HCT116 (cell line): ENCODE measurements around the gene SETD2. TPM values are rescaled to one million over a fixed set of nuclear protein-coding genes. Genes with fewer than 3 reads are reported as not detected.

Source experiments
- ATAC-seq: fragments of 200-7000 bp; cut with Tn5 transposase; 2 replicates; pipeline ENCODE4 v1.9.1; 2020; ENCODE audit warnings: mild to moderate bottlenecking, moderate library complexity
- BruUV-seq: library from RNA; stranded (reverse); fragments of 400-500 nt; replicated peaks from 2 replicates; lab custom pipeline; 2021; lab: Mats Ljungman, UMichigan
- CTCF ChIA-PET: fragments of 300-600 bp; sonication (Branson Sonifier 250); formaldehyde crosslinking; loops from one replicate; lab custom pipeline; 2021; ENCODE audit warnings: antibody characterized with exemption; lab: Charles Lee
- POLR2A ChIA-PET: fragments of 300-600, 350-600 bp; sonication (Branson Sonifier 250); formaldehyde crosslinking; loops from one replicate; lab custom pipeline; 2021; ENCODE audit warnings: antibody characterized with exemption; lab: Charles Lee
- RAD21 ChIA-PET, 2 experiments: fragments of 300-600 bp; sonication (Branson Sonifier 250); formaldehyde crosslinking; loops; one replicate each; lab custom pipeline; 2023; ENCODE audit warnings: low total read pairs in 2 of 2; ENCODE audit not compliant: uncharacterized antibody in 2 of 2, unreplicated experiment in 2 of 2, low non-redundant PET in 1 of 2; lab: Charles Lee
- DNase-seq: peaks from one replicate; pipeline ENCODE4 v3.0.0-alpha.2; 2010; ENCODE audit warnings: low read depth, low spot score
- H2AFZ ChIP-seq: fragments of 200-600 bp; shearing (Covaris generic), sonication (generic); 2 replicates; pipeline ENCODE4 v1.6.1; 2017; ENCODE audit warnings: low read depth, mixed run types, mixed read lengths, antibody characterized with exemption, low read length; ENCODE audit not compliant: poor library complexity, severe bottlenecking
- H3K27ac ChIP-seq: 2 replicates; pipeline ENCODE4 v1.5.1; 2012; ENCODE audit warnings: low read depth, low read length
- H3K27me3 ChIP-seq: fragments of 200-600 bp; sonication (generic); 2 replicates; pipeline ENCODE4 v1.6.1; 2016; ENCODE audit warnings: mixed run types, low read length, mixed read lengths; ENCODE audit not compliant: insufficient read depth
- H3K36me3 ChIP-seq, 2 experiments: fragments of 200-500 bp in 1 of 2; fragments of 200-600 bp in 1 of 2; sonication (Bioruptor generic) in 1 of 2; sonication (generic) in 1 of 2; 2 replicates each; pipeline versions ENCODE4 v1.5.1 to v1.6.1; 2014 to 2016; ENCODE audit warnings: low read length in 2 of 2, inconsistent platforms in 1 of 2, mixed read lengths in 1 of 2, mixed run types in 1 of 2; ENCODE audit not compliant: insufficient read depth in 2 of 2, control insufficient read depth in 1 of 2
- H3K4me1 ChIP-seq, 2 experiments: fragments of 200-600 bp in 1 of 2; sonication (generic) in 1 of 2; 2 replicates each; pipeline versions ENCODE4 v1.5.1 to v1.6.1; 2012 to 2017; ENCODE audit warnings: low read length in 2 of 2, inconsistent platforms in 1 of 2, mild to moderate bottlenecking in 1 of 2, mixed read lengths in 1 of 2, mixed run types in 1 of 2, moderate library complexity in 1 of 2; ENCODE audit not compliant: insufficient read depth in 2 of 2, control insufficient read depth in 1 of 2
- H3K4me2 ChIP-seq: fragments of 200-600 bp; sonication (generic); 2 replicates; pipeline ENCODE4 v1.6.1; 2017; ENCODE audit warnings: mixed run types, low read length, mixed read lengths
- H3K4me3 ChIP-seq, 2 experiments: fragments of 200-600 bp in 1 of 2; sonication (generic) in 1 of 2; replicated peaks in 1 of 2; 2 replicates each; pipeline ENCODE4 v1.5.1; 2011 to 2016; ENCODE audit warnings: low read length in 2 of 2, control low read depth in 1 of 2, low read depth in 1 of 2, mild to moderate bottlenecking in 1 of 2, mixed read lengths in 1 of 2, mixed run types in 1 of 2
- H3K79me2 ChIP-seq: fragments of 200-600 bp; sonication (generic); 2 replicates; pipeline ENCODE4 v1.6.1; 2017; ENCODE audit warnings: mild to moderate bottlenecking, mixed run types, low read length, moderate library complexity, mixed read lengths; ENCODE audit not compliant: insufficient read depth
- H3K9ac ChIP-seq: fragments of 200-600 bp; sonication (generic); 2 replicates; pipeline ENCODE4 v1.6.1; 2016; ENCODE audit warnings: low read length, mixed read lengths
- H3K9me2 ChIP-seq: fragments of 200-600 bp; sonication (generic), shearing (Covaris generic); 2 replicates; pipeline ENCODE4 v1.6.1; 2017; ENCODE audit warnings: mixed run types, mild to moderate bottlenecking, moderate library complexity; ENCODE audit not compliant: insufficient read depth
- H3K9me3 ChIP-seq, 2 experiments: fragments of 200-500 bp in 1 of 2; fragments of 200-600 bp in 1 of 2; sonication (Bioruptor generic) in 1 of 2; sonication (generic) in 1 of 2; 2 replicates each; pipeline ENCODE4 v1.6.1; 2014 to 2017; ENCODE audit warnings: low read length in 2 of 2, mixed read lengths in 2 of 2, inconsistent platforms in 1 of 2, low read depth in 1 of 2, mild to moderate bottlenecking in 1 of 2, mixed run types in 1 of 2, moderate library complexity in 1 of 2; ENCODE audit not compliant: control insufficient read depth in 1 of 2, insufficient read depth in 1 of 2
- H4K20me1 ChIP-seq: fragments of 200-600 bp; sonication (generic), shearing (Covaris generic); 2 replicates; pipeline ENCODE4 v1.6.1; 2017; ENCODE audit warnings: mixed run types, mild to moderate bottlenecking, moderate library complexity; ENCODE audit not compliant: insufficient read depth
- CBX3 ChIP-seq: IDR thresholded peaks from 2 replicates; pipeline ENCODE4 v1.6.1; 2012; ENCODE audit warnings: low read depth
- CEBPB ChIP-seq: IDR thresholded peaks from 2 replicates; pipeline ENCODE4 v1.6.1; 2012; ENCODE audit warnings: low read depth
- ELF1 ChIP-seq: IDR thresholded peaks from 2 replicates; pipeline ENCODE4 v1.6.1; 2012; ENCODE audit warnings: low read depth, borderline replicate concordance
- EZH2phosphoT487 ChIP-seq: fragments of 200-600 bp; IDR thresholded peaks from 2 replicates; pipeline ENCODE4 v1.6.1; 2018; ENCODE audit warnings: antibody characterized with exemption, borderline replicate concordance
- FOSL1 ChIP-seq: IDR thresholded peaks from 2 replicates; pipeline ENCODE4 v1.6.1; 2012; ENCODE audit warnings: low read depth
- POLR2AphosphoS5 ChIP-seq: IDR thresholded peaks from 2 replicates; pipeline ENCODE4 v1.6.1; 2011; ENCODE audit warnings: mild to moderate bottlenecking, low read depth, low read length, moderate library complexity
- RAD21 ChIP-seq: IDR thresholded peaks from 2 replicates; pipeline ENCODE4 v1.6.1; 2012; ENCODE audit warnings: low read depth, mild to moderate bottlenecking
- SIN3A ChIP-seq: IDR thresholded peaks from 2 replicates; pipeline ENCODE4 v1.6.1; 2012; ENCODE audit warnings: low read depth
- SP1 ChIP-seq: IDR thresholded peaks from 2 replicates; pipeline ENCODE4 v1.6.1; 2012; ENCODE audit warnings: low read depth
- SRF ChIP-seq: IDR thresholded peaks from 2 replicates; pipeline ENCODE4 v1.6.1; 2012; ENCODE audit warnings: low read depth
- TCF7L2 ChIP-seq: IDR thresholded peaks from 2 replicates; pipeline ENCODE4 v1.7.0; 2011; ENCODE audit warnings: borderline replicate concordance, inconsistent platforms; ENCODE audit not compliant: insufficient read depth, insufficient read length; ENCODE audit errors: extremely low read depth
- YY1 ChIP-seq: IDR thresholded peaks from 2 replicates; pipeline ENCODE4 v1.6.1; 2011; ENCODE audit warnings: low read length, low read depth, moderate library complexity, mild to moderate bottlenecking; ENCODE audit not compliant: insufficient replicate concordance; ENCODE audit errors: extremely low read depth
- ZFX ChIP-seq: fragments of 450-650 bp; IDR thresholded peaks from 2 replicates; pipeline ENCODE4 v1.6.1; 2017
- intact Hi-C: fragments of 100-400 bp; cut with micrococcal nuclease; formaldehyde crosslinking; loops from 2 replicates; pipeline ENCODE4 v1.10.0; 2022
- total RNA-seq: library from RNA; stranded (reverse); gene quantifications from one replicate; pipeline ENCODE4 v1.2.1, GENCODE V29; 2021; ENCODE audit not compliant: unreplicated experiment
- TF ChIP-seq, protein P1 (sequence below): IDR thresholded peaks from 2 replicates; pipeline ENCODE4 v1.6.1; 2012
- TF ChIP-seq, protein P2 (sequence below): IDR thresholded peaks from 2 replicates; pipeline ENCODE4 v1.6.1; 2011; ENCODE audit warnings: mild to moderate bottlenecking, low read length, moderate library complexity; ENCODE audit not compliant: insufficient replicate concordance; ENCODE audit errors: extremely low read depth
- TF ChIP-seq, protein P3 (sequence below), 3 experiments: fragments of 200-600 bp in 1 of 3; sonication (generic) in 1 of 3; IDR thresholded peaks in 2 of 3; conservative IDR thresholded peaks in 1 of 3; 2 replicates each; pipeline ENCODE4 v1.5.1; 2012 to 2017; ENCODE audit warnings: low read depth in 2 of 3, low read length in 2 of 3, antibody characterized with exemption in 1 of 3, borderline replicate concordance in 1 of 3, control low read depth in 1 of 3, mild to moderate bottlenecking in 1 of 3, mixed read lengths in 1 of 3, mixed run types in 1 of 3, moderate library complexity in 1 of 3; ENCODE audit not compliant: insufficient read depth in 1 of 3
- TF ChIP-seq, protein P4 (sequence below): IDR thresholded peaks from 2 replicates; pipeline ENCODE4 v1.6.1; 2012; ENCODE audit warnings: low read depth
- TF ChIP-seq, protein P5 (sequence below): IDR thresholded peaks from 2 replicates; pipeline ENCODE4 v1.6.1; 2012

Gene SETD2
- total RNA-seq, 1 experiment from 2014 or later, result 33.0 TPM

DNA sequence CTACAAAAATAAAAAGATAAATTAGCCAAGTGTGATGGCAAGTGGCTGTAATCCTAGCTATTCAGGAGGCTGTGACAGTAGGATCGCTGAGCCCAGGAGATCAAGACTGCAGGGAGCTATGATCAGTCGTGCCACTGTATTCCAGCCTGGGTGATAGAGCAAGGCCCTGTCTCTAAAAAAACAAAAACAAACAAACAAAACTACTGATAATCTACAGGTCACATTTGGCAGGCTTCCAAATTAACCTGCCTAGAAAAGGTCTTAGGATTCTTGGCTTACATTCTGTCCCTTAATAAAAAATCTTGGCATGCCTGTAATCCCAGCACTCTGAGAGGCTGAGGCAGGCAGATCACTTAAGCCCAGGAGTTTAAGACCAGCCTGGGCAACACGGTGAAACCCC is 33.4 kb upstream of the SETD2 start:
- TF ChIP-seq, protein P1, sequence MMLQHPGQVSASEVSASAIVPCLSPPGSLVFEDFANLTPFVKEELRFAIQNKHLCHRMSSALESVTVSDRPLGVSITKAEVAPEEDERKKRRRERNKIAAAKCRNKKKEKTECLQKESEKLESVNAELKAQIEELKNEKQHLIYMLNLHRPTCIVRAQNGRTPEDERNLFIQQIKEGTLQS, result no peak
- TF ChIP-seq RAD21, result no peak
- TF ChIP-seq CEBPB, result no peak
- no peak for TF ChIP-seq TCF7L2
- TF ChIP-seq, protein P2, sequence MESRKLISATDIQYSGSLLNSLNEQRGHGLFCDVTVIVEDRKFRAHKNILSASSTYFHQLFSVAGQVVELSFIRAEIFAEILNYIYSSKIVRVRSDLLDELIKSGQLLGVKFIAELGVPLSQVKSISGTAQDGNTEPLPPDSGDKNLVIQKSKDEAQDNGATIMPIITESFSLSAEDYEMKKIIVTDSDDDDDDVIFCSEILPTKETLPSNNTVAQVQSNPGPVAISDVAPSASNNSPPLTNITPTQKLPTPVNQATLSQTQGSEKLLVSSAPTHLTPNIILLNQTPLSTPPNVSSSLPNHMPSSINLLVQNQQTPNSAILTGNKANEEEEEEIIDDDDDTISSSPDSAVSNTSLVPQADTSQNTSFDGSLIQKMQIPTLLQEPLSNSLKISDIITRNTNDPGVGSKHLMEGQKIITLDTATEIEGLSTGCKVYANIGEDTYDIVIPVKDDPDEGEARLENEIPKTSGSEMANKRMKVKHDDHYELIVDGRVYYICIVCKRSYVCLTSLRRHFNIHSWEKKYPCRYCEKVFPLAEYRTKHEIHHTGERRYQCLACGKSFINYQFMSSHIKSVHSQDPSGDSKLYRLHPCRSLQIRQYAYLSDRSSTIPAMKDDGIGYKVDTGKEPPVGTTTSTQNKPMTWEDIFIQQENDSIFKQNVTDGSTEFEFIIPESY, result no peak
- TF ChIP-seq POLR2AphosphoS5, result no peak
- TF ChIP-seq EZH2phosphoT487, result no peak
- TF ChIP-seq, protein P3, sequence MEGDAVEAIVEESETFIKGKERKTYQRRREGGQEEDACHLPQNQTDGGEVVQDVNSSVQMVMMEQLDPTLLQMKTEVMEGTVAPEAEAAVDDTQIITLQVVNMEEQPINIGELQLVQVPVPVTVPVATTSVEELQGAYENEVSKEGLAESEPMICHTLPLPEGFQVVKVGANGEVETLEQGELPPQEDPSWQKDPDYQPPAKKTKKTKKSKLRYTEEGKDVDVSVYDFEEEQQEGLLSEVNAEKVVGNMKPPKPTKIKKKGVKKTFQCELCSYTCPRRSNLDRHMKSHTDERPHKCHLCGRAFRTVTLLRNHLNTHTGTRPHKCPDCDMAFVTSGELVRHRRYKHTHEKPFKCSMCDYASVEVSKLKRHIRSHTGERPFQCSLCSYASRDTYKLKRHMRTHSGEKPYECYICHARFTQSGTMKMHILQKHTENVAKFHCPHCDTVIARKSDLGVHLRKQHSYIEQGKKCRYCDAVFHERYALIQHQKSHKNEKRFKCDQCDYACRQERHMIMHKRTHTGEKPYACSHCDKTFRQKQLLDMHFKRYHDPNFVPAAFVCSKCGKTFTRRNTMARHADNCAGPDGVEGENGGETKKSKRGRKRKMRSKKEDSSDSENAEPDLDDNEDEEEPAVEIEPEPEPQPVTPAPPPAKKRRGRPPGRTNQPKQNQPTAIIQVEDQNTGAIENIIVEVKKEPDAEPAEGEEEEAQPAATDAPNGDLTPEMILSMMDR (IDR thresholded peaks at IDR 0.05 in 2 of 3, conservative IDR thresholded peaks at IDR 0.05 in 1 of 3; ENCODE audit: borderline replicate concordance in 1 of 3, insufficient read depth in 1 of 3, low read depth in 2 of 3, low read length in 2 of 3), result no peak
- no peak for TF ChIP-seq ELF1
- TF ChIP-seq, protein P4, sequence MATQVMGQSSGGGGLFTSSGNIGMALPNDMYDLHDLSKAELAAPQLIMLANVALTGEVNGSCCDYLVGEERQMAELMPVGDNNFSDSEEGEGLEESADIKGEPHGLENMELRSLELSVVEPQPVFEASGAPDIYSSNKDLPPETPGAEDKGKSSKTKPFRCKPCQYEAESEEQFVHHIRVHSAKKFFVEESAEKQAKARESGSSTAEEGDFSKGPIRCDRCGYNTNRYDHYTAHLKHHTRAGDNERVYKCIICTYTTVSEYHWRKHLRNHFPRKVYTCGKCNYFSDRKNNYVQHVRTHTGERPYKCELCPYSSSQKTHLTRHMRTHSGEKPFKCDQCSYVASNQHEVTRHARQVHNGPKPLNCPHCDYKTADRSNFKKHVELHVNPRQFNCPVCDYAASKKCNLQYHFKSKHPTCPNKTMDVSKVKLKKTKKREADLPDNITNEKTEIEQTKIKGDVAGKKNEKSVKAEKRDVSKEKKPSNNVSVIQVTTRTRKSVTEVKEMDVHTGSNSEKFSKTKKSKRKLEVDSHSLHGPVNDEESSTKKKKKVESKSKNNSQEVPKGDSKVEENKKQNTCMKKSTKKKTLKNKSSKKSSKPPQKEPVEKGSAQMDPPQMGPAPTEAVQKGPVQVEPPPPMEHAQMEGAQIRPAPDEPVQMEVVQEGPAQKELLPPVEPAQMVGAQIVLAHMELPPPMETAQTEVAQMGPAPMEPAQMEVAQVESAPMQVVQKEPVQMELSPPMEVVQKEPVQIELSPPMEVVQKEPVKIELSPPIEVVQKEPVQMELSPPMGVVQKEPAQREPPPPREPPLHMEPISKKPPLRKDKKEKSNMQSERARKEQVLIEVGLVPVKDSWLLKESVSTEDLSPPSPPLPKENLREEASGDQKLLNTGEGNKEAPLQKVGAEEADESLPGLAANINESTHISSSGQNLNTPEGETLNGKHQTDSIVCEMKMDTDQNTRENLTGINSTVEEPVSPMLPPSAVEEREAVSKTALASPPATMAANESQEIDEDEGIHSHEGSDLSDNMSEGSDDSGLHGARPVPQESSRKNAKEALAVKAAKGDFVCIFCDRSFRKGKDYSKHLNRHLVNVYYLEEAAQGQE, result no peak
- no peak for TF ChIP-seq SRF
- TF ChIP-seq, protein P5, sequence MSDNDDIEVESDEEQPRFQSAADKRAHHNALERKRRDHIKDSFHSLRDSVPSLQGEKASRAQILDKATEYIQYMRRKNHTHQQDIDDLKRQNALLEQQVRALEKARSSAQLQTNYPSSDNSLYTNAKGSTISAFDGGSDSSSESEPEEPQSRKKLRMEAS, result no peak
- TF ChIP-seq CBX3, result no peak
- no peak for TF ChIP-seq ZFX
- TF ChIP-seq YY1, result no peak
- no peak for TF ChIP-seq FOSL1
- no peak for TF ChIP-seq SIN3A
- TF ChIP-seq SP1, result no peak
- TF ChIP-seq, all 23 proteins: peak for 0
- intact Hi-C loops, result no loop called here
- POLR2A ChIA-PET, result no interaction called here
- RAD21 ChIA-PET, result no interaction called here
- no peaks in the 10 kb centered on the region for H3K27me3 ChIP-seq
- H3K9ac ChIP-seq, result no peak overlapping the region
- H3K36me3 ChIP-seq, result no peaks in the 10 kb centered on the region
- CTCF ChIA-PET, result no interaction called here
- no peaks in the 10 kb centered on the region for H3K79me2 ChIP-seq
- no peak overlapping the region for H3K4me3 ChIP-seq
- BruUV-seq, result no TSS peak
- no peak overlapping the region for H3K27ac ChIP-seq
- DNase-seq, result no peak
- H4K20me1 ChIP-seq, result no peaks in the 10 kb centered on the region
- no peak overlapping the region for H3K4me2 ChIP-seq
- H2AFZ ChIP-seq, result no peak overlapping the region
- no peaks in the 10 kb centered on the region for H3K9me2 ChIP-seq
- ATAC-seq, result no peak
- peaks cover 0 to 2% of the 10 kb centered on the region in 2 experiments; a peak in 1 of 4 replicates for H3K4me1 ChIP-seq
- H3K9me3 ChIP-seq, result no peaks in the 10 kb centered on the region
